HG02973 (cell line): ENCODE measurements around the gene LCN15.
"Not testable (repeated sequence)": the region's sequence is repeated elsewhere in the genome, so short reads cannot be mapped to it uniquely, and the experiment has no call there.

Experiments
- ATAC-seq: cut with Tn5 transposase; IDR thresholded peaks from one replicate; pipeline ENCODE4 v1.9.1; 2021; ENCODE audit warnings: moderate library complexity; ENCODE audit not compliant: unreplicated experiment

The LCN15 gene

GRCh38 chr9:136723362-136723976, 40.8 kb downstream of the LCN15 start:
- no peak for ATAC-seq

GRCh38 chr9:136722969-136723356, 41.4 kb downstream of the LCN15 start:
- no peak for ATAC-seq

GRCh38 chr9:136722093-136722968, 42.0 kb downstream of the LCN15 start:
- ATAC-seq: no peak

GRCh38 chr9:136721339-136722092, 42.8 kb downstream of the LCN15 start:
- no peak for ATAC-seq

- no peak for ATAC-seq
These were observed 43.4 kb downstream of the LCN15 start for GRCh38 chr9:136720898-136721338.

- ATAC-seq: no peak
These were observed 43.9 kb downstream of the LCN15 start for GRCh38 chr9:136720251-136720897.

- ATAC-seq: no peak
These were observed 45.0 kb downstream of the LCN15 start for GRCh38 chr9:136719195-136719880.

- no peak for ATAC-seq
These were observed 45.7 kb downstream of the LCN15 start for GRCh38 chr9:136718345-136719194.

- no peak for ATAC-seq
These were observed 46.9 kb downstream of the LCN15 start for GRCh38 chr9:136717399-136717798.

GRCh38 chr9:136714893-136715274, 49.4 kb downstream of the LCN15 start:
- ATAC-seq: no peak

- no peak for ATAC-seq
These were observed 50.0 kb downstream of the LCN15 start for GRCh38 chr9:136714096-136714892.

- no peak for ATAC-seq
These were observed 50.8 kb downstream of the LCN15 start for GRCh38 chr9:136713550-136713949.

GRCh38 chr9:136712690-136713544, 51.4 kb downstream of the LCN15 start:
- no peak for ATAC-seq

- ATAC-seq: no peak
These were observed 52.3 kb downstream of the LCN15 start, which contains the start of gene DIPK1B for GRCh38 chr9:136711751-136712689. Gene DIPK1B (plus strand): TSS chr9:136712572. CDS start chr9:136712666, 94 bp downstream.

GRCh38 chr9:136711219-136711648, 53.1 kb downstream of the LCN15 start:
- ATAC-seq: not testable (repeated sequence)

GRCh38 chr9:136710543-136710942, 53.8 kb downstream of the LCN15 start:
- no peak for ATAC-seq
